HCT116 (cell line): Measurements from ENCODE around the gene USP7.

ENCODE experiments used
- POLR2AphosphoS5 ChIP-seq: IDR thresholded peaks from 2 replicates; pipeline ENCODE4 v1.6.1; 2011; ENCODE audit warnings: mild to moderate bottlenecking, low read depth, low read length, moderate library complexity
- TF ChIP-seq, protein P1 (sequence below), 3 experiments: fragments of 200-600 bp in 1 of 3; sonication (generic) in 1 of 3; IDR thresholded peaks in 2 of 3; conservative IDR thresholded peaks in 1 of 3; 2 replicates each; pipeline ENCODE4 v1.5.1; 2012 to 2017; ENCODE audit warnings: low read depth in 2 of 3, low read length in 2 of 3, antibody characterized with exemption in 1 of 3, borderline replicate concordance in 1 of 3, control low read depth in 1 of 3, mild to moderate bottlenecking in 1 of 3, mixed read lengths in 1 of 3, mixed run types in 1 of 3, moderate library complexity in 1 of 3; ENCODE audit not compliant: insufficient read depth in 1 of 3

- TF ChIP-seq, protein P1, sequence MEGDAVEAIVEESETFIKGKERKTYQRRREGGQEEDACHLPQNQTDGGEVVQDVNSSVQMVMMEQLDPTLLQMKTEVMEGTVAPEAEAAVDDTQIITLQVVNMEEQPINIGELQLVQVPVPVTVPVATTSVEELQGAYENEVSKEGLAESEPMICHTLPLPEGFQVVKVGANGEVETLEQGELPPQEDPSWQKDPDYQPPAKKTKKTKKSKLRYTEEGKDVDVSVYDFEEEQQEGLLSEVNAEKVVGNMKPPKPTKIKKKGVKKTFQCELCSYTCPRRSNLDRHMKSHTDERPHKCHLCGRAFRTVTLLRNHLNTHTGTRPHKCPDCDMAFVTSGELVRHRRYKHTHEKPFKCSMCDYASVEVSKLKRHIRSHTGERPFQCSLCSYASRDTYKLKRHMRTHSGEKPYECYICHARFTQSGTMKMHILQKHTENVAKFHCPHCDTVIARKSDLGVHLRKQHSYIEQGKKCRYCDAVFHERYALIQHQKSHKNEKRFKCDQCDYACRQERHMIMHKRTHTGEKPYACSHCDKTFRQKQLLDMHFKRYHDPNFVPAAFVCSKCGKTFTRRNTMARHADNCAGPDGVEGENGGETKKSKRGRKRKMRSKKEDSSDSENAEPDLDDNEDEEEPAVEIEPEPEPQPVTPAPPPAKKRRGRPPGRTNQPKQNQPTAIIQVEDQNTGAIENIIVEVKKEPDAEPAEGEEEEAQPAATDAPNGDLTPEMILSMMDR (IDR thresholded peaks at IDR 0.05 in 2 of 3, conservative IDR thresholded peaks at IDR 0.05 in 1 of 3; ENCODE audit: borderline replicate concordance in 1 of 3, insufficient read depth in 1 of 3, low read depth in 2 of 3, low read length in 2 of 3), result no peak
- TF ChIP-seq POLR2AphosphoS5, result no peak
Measured at GRCh38 chr16:8957063-8957397, 6.7 kb downstream of the USP7 start.
